Astrocyte of the spinal cord (primary cell): Measurements from ENCODE around the gene RSRC1.

Experiments used
- DNase-seq: peaks from one replicate; pipeline ENCODE4 v3.0.0; 2011; ENCODE audit warnings: low read depth, low spot score
- H3K4me3 ChIP-seq: 2 replicates; pipeline ENCODE4 v1.5.1; 2011; ENCODE audit warnings: low read depth, mild to moderate bottlenecking, low read length, moderate library complexity
- in situ Hi-C: cut with HindIII; loops from 2 replicates; pipeline ENCODE4 v1.10.0; 2017; ENCODE audit warnings: low sequenced_read_pairs
- TF ChIP-seq, protein P1 (sequence below): IDR thresholded peaks from 2 replicates; pipeline ENCODE4 v1.5.1; 2012; ENCODE audit warnings: low read depth, mild to moderate bottlenecking, low read length, inconsistent platforms

Gene RSRC1

DNA sequence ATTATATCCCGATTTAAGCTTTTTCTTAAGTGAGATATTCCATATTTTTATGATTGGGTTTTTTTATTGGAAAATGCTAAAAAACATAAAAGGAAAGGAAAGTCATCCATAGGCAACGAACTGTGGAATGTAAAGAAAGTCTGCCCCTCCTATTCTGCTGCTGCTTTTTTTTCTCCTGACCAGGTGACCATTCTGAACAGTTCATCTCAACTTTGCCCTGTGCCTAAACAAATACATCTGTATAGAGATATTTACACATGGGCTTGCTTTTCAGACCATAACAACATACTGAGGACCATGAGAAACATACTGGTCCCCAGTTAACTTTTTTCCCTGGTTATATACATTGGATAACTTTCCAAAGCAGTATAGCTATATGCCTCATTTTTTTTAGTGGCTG lies 442.2 kb downstream of the RSRC1 start:
- TF ChIP-seq, protein P1, sequence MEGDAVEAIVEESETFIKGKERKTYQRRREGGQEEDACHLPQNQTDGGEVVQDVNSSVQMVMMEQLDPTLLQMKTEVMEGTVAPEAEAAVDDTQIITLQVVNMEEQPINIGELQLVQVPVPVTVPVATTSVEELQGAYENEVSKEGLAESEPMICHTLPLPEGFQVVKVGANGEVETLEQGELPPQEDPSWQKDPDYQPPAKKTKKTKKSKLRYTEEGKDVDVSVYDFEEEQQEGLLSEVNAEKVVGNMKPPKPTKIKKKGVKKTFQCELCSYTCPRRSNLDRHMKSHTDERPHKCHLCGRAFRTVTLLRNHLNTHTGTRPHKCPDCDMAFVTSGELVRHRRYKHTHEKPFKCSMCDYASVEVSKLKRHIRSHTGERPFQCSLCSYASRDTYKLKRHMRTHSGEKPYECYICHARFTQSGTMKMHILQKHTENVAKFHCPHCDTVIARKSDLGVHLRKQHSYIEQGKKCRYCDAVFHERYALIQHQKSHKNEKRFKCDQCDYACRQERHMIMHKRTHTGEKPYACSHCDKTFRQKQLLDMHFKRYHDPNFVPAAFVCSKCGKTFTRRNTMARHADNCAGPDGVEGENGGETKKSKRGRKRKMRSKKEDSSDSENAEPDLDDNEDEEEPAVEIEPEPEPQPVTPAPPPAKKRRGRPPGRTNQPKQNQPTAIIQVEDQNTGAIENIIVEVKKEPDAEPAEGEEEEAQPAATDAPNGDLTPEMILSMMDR = no peak
- H3K4me3 ChIP-seq = no peak overlapping the region
- DNase-seq = no peak
- in situ Hi-C loops = no loop called here

DNA sequence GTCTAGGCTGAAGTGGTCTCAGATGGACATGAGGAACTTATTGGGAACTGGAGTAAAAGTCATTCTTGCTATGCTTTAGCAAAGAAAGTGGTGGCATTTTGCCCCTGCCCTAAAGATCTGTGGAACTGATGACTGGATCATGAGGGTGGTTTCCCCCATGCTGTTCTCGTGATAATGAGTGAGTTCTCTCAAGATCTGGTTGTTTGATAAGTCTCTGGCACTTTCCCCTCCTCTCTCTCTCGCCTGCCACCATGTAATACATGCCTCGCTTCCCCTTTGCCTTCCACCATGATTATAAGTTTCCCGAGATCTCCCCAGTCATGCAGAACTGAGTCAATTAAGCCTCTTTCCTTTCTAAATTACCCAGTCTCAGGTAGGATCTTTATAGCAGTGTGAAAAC lies 449.6 kb downstream of the RSRC1 start:
- no peak for DNase-seq
- H3K4me3 ChIP-seq = no peak overlapping the region
- TF ChIP-seq, protein P1 = no peak
- in situ Hi-C loops = no loop called here

DNA sequence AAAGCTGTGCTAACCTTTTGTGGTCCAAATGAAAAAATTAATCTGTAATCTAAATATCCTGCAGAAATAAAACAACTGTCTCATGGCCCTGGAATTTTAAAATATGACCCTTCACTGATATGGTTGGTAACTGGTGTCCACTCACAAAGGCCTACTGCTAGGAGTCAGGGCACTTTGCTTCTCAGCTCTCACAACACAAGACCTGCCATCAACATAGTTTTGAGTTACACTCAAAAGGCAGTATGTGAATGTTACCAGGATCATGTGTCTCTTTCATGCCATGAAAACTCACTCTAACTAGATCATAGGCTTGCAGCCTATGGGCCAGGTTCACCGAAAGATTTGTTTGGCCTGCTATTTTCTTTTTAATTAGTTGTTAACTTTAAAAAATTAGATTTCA lies 451.1 kb downstream of the RSRC1 start:
- in situ Hi-C loops = no loop called here
- no peak overlapping the region for H3K4me3 ChIP-seq
- TF ChIP-seq, protein P1 = no peak
- no peak for DNase-seq

DNA sequence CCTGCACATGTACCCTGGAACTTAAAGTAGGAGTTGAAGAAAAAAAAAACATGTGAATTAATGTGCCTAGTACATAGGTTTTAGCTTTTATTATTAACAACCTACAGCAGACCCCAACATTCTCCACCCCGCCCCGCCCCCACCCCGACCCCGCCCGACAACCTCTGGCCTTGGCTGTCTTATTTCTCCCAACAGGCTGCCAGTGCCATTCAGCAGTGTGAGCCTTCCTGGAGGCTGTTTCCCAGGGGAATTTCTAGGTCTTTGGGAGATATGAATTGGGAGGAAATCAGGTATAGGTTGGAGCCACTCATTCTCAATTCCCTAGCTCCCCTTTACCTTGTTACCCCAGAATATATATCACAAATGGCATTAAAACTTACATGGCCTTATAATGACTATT lies 452.8 kb downstream of the RSRC1 start:
- no peak overlapping the region for H3K4me3 ChIP-seq
- TF ChIP-seq, protein P1 = no peak
- DNase-seq = no peak
- in situ Hi-C loops = no loop called here

DNA sequence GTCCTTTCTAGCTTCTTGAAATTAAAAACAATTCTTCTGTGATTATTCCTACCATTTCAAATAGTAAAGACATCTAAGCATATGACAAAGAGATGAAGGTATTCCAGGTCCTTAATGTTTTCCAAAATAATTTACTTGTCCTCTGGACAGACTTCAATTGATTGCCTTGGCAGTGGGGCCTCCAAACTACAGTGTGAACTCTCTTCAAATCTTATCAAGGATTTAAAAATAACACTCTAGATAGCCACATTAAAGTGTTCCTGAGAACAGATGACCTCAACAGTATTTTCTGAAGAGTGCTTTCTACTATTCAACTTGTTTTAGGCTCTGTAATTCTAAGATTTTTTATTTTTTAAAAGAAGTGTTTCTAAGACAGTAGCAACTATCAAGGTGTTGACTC lies 453.2 kb downstream of the RSRC1 start:
- TF ChIP-seq, protein P1 = no peak
- no peak overlapping the region for H3K4me3 ChIP-seq
- in situ Hi-C loops = no loop called here
- DNase-seq = no peak

DNA sequence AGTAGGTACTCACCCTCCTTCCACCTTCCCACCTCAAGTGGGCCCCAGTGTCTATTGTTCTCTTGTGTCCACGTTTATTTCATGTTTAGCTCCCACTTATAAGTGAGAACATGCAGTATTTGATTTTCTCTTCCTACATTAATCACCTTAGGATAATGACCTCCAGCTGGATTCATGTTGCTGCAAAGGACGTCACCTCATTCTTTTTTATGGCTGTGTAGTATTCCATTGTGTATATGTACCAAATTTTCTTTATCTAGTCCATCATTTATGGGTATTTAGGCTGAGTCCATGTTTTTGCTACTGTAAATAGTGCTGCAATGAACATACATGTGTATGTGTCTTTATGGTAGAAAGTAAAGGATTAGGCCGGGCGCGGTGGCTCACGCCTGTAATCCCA lies 455.2 kb downstream of the RSRC1 start:
- no peak for DNase-seq
- in situ Hi-C loops = no loop called here
- TF ChIP-seq, protein P1 = no peak

DNA sequence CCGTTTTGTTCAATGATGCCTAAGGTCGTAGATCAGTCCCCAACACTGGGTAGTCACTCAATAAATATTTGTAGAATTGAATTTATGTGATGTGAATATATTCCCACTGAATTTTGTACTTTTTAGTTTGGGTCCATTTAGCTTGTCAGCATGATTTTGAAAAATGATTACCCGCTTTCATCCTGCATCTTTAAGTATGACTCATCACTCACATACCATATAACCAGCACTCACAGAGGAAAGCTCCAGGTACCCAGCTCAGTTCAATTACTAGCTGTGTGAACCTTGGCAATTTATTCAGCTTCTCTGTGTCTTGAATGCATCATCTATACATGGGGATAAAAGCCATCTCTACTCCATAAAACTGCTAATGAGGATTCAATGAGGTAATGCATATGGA lies 458.9 kb downstream of the RSRC1 start:
- in situ Hi-C loops = no loop called here
- no peak overlapping the region for H3K4me3 ChIP-seq
- no peak for DNase-seq
- TF ChIP-seq, protein P1 = no peak

More for the DNA sequence above, 455.2 kb downstream of the RSRC1 start:
- no peak overlapping the region for H3K4me3 ChIP-seq
